K562 (cell line): ENCODE data around the gene XKR7. TPM values are rescaled to one million over a fixed set of nuclear protein-coding genes. Genes with fewer than 3 reads are reported as not detected.

Experiments used
- ATAC-seq: fragments of 200-7000 bp; cut with Tn5 transposase; 3 replicates; pipeline ENCODE4 v1.9.1; 2020; ENCODE audit warnings: moderate library complexity
- BruUV-seq: library from RNA; stranded (reverse); fragments of 400-500 nt; replicated peaks from 2 replicates; lab custom pipeline; 2021; lab: Mats Ljungman, UMichigan
- CTCF ChIA-PET: fragments of 300-600 bp; formaldehyde crosslinking; extraction: SDS; loops from one replicate; lab custom pipeline; 2021; ENCODE audit warnings: low intra/inter-chr PET ratio; lab: Yijun Ruan, JAX
- POLR2A ChIA-PET: fragments of 300-600, 350-650 bp; sonication (Branson Sonifier 250); formaldehyde crosslinking; extraction: SDS; loops from one replicate; lab custom pipeline; 2021; ENCODE audit warnings: antibody characterized with exemption, inconsistent platforms; lab: Yijun Ruan, JAX
- DNase-seq, 4 experiments: peaks; one replicate each; pipeline versions ENCODE4 v3.0.0 to v3.0.0-alpha.2; 2011 to 2018; ENCODE audit warnings: low spot score in 3 of 4, mixed read lengths in 3 of 4; ENCODE audit errors: extremely low read depth in 1 of 4
- FAIRE-seq: peaks from 2 replicates; lab custom pipeline; 2011; peaks lifted over from hg19 to GRCh38; lab: Jason Lieb, UNC
- H2AFZ ChIP-seq: 2 replicates; pipeline ENCODE4 v1.6.0; 2011; ENCODE audit warnings: low read depth, low read length, control low read depth, inconsistent platforms
- H3K27ac ChIP-seq: fragments of 200-600 bp; 3 replicates; pipeline ENCODE4 v1.8.0; 2011; ENCODE audit warnings: low read depth, mild to moderate bottlenecking, control low read depth, inconsistent platforms, low read length, moderate library complexity, mixed read lengths; ENCODE audit errors: extremely low read depth
- H3K27me3 ChIP-seq, 2 experiments: fragments of 300-600 bp in 1 of 2; 2 replicates in 1 of 2; 3 replicates in 1 of 2; pipeline versions ENCODE4 v1.6.0 to v1.8.0; 2011; ENCODE audit warnings: inconsistent platforms in 2 of 2, low read length in 2 of 2, mild to moderate bottlenecking in 1 of 2, mixed read lengths in 1 of 2, moderate library complexity in 1 of 2; ENCODE audit not compliant: control insufficient read depth in 2 of 2, insufficient read depth in 2 of 2
- H3K36me3 ChIP-seq: fragments of 300-600 bp; 3 replicates; pipeline ENCODE4 v1.8.0; 2011; ENCODE audit warnings: mild to moderate bottlenecking, low read length, inconsistent platforms; ENCODE audit not compliant: control insufficient read depth, insufficient read depth
- H3K4me1 ChIP-seq, 2 experiments: fragments of 200-600 bp in 1 of 2; replicated peaks in 1 of 2; 2 replicates in 1 of 2; 3 replicates in 1 of 2; pipeline versions ENCODE4 v1.5.1 to v1.8.0; 2011; ENCODE audit warnings: inconsistent platforms in 2 of 2, low read length in 2 of 2, mild to moderate bottlenecking in 1 of 2, mixed read lengths in 1 of 2, moderate library complexity in 1 of 2; ENCODE audit not compliant: control insufficient read depth in 2 of 2, insufficient read depth in 2 of 2
- H3K4me2 ChIP-seq: 2 replicates; pipeline ENCODE4 v1.6.1; 2011; ENCODE audit warnings: low read length, control low read depth, inconsistent platforms, mixed read lengths; ENCODE audit not compliant: insufficient read depth
- H3K4me3 ChIP-seq: fragments of 200-600 bp; sonication (generic), shearing (Covaris generic); 2 replicates; pipeline ENCODE4 v1.5.1; 2016; ENCODE audit warnings: control low read depth, inconsistent platforms
- H3K79me2 ChIP-seq: fragments of 200-600 bp; 3 replicates; pipeline ENCODE4 v1.8.0; 2011; ENCODE audit warnings: low read length, inconsistent platforms; ENCODE audit not compliant: control insufficient read depth, insufficient read depth
- H3K9ac ChIP-seq, 2 experiments: 2 replicates each; pipeline versions ENCODE4 v1.6.0 to v1.6.1; 2011; ENCODE audit warnings: low read depth in 2 of 2, low read length in 2 of 2, control low read depth in 1 of 2, inconsistent platforms in 1 of 2, mild to moderate bottlenecking in 1 of 2, mixed read lengths in 1 of 2; ENCODE audit not compliant: insufficient read depth in 1 of 2
- H3K9me1 ChIP-seq: one replicate; pipeline ENCODE4 v1.6.0; 2011; ENCODE audit warnings: inconsistent platforms, mild to moderate bottlenecking, low read length, moderate library complexity; ENCODE audit not compliant: control insufficient read depth, insufficient read depth
- H3K9me3 ChIP-seq: replicated peaks from 2 replicates; pipeline ENCODE4 v1.5.1; 2011; ENCODE audit warnings: low read depth, low read length, inconsistent platforms; ENCODE audit not compliant: control insufficient read depth, insufficient read depth
- H4K20me1 ChIP-seq: replicated peaks from 2 replicates; pipeline ENCODE4 v1.6.1; 2011; ENCODE audit warnings: low read length, inconsistent platforms, mixed read lengths; ENCODE audit not compliant: control insufficient read depth, insufficient read depth
- MTF1 ChIP-seq: fragments of 250-450 bp; sonication (Bioruptor Pico); IDR thresholded peaks from 2 replicates; pipeline ENCODE4 v1.9.0; 2021; ENCODE audit warnings: moderate library complexity, mild to moderate bottlenecking, inconsistent platforms, borderline replicate concordance
- NCOA6 ChIP-seq: fragments of 450-650 bp; IDR thresholded peaks from 2 replicates; pipeline ENCODE4 v1.6.1; 2017; ENCODE audit warnings: mild to moderate bottlenecking
- NR3C1 ChIP-seq: sonication (generic); formaldehyde crosslinking; IDR thresholded peaks from 2 replicates; pipeline ENCODE4 v1.8.1; 2022; ENCODE audit warnings: missing genetic modification reagents
- ZNF143 ChIP-seq: sonication (generic); formaldehyde crosslinking; IDR thresholded peaks from 2 replicates; pipeline ENCODE4 v1.9.0; 2022; ENCODE audit warnings: mild to moderate bottlenecking, missing genetic modification reagents
- ZNF347 ChIP-seq: fragments of 450-650 bp; formaldehyde crosslinking; IDR thresholded peaks from 2 replicates; pipeline ENCODE4 v1.4.0; 2020; ENCODE audit warnings: low read depth, mild to moderate bottlenecking, moderate library complexity
- WGBS: fragments of 100-300 bp; shearing (Covaris generic); methylation state at CpG from one replicate; pipeline ENCODE4 v1.1.6; 2016; ENCODE audit warnings: low coverage, mixed read lengths; ENCODE audit not compliant: insufficient coverage; ENCODE audit errors: missing lambda C conversion rate; 5-methylcytosine and 5-hydroxymethylcytosine counted together
- in situ Hi-C: fragments of 300-500 bp; cut with MboI; formaldehyde crosslinking; loops from 4 replicates; pipeline ENCODE4 v1.15.0; 2018; ENCODE audit warnings: inconsistent platforms, mixed read lengths
- intact Hi-C: fragments of 100-400 bp; cut with micrococcal nuclease; formaldehyde crosslinking; loops from 2 replicates; pipeline ENCODE4 v1.14.2; 2022
- polyA plus RNA-seq, 8 experiments: library from polyadenylated mRNA; depleted of rRNA in 4 of 8; stranded (reverse) in 5 of 8; unstranded in 3 of 8; fragments of >200 nt; fragmentation: Nextera tagmentation in 2 of 8; fragmentation: Illumina TruSeq in 1 of 8; extraction: Ambion mirVana in 2 of 8; extraction: Trizol in 1 of 8; gene quantifications; 2 replicates each; pipeline versions ENCODE4 v1.2.1 to v1.2.3, GENCODE V29; 2011 to 2014; ENCODE audit warnings: inconsistent platforms in 1 of 8, missing spikeins in 1 of 8
- total RNA-seq, 7 experiments: library from RNA; depleted of rRNA in 6 of 7; stranded (reverse); fragments of >200 nt in 6 of 7; fragmentation: Illumina TruSeq in 2 of 7; extraction: Trizol in 2 of 7; gene quantifications; 2 replicates each; pipeline versions ENCODE4 v1.2.1 to v1.2.3, GENCODE V29; 2011 to 2021; ENCODE audit warnings: low replicate concordance in 1 of 7
- TF ChIP-seq, protein P1 (sequence below): fragments of 450-650 bp; formaldehyde crosslinking; conservative IDR thresholded peaks from 2 replicates; pipeline ENCODE4 v1.4.0; 2022; ENCODE audit warnings: mild to moderate bottlenecking, missing genetic modification characterization
- TF ChIP-seq, protein P2 (sequence below): conservative IDR thresholded peaks from 2 replicates; pipeline ENCODE4 v1.6.1; 2011; ENCODE audit warnings: low read depth, mild to moderate bottlenecking, low read length; ENCODE audit not compliant: control insufficient read depth
- TF ChIP-seq, protein P3 (sequence below): sonication (generic); formaldehyde crosslinking; IDR thresholded peaks from 2 replicates; pipeline ENCODE4 v1.8.1; 2022; ENCODE audit warnings: missing genetic modification reagents

XKR7 gene
- total and polyA plus RNA-seq, 9 of the 15 experiments (the other 6 are each of a cell fraction or from before 2014, with no cell fraction given), result 0.02 TPM; not detected in 8

DNA sequence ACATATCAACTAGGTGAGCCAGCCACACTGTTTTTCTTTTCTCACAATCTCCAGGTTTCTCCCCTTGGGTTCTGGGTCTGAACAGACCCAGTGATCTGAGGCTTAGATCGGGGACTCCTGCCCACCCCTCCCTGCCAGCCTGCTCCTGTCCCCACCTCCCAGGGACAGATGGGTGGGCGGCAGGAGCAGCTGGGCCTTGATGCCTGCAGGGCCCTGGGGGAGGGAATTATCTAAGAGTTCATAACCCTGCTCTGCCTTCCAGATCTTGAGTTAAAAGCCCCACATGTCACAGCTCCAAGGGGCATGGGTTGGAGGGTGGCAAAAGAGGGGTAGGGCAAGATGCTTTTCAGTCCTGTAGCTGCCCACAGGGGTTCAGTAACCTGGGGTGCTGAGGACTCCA lies 5.2 kb upstream of the XKR7 start (continued):
- TF ChIP-seq, protein P1, sequence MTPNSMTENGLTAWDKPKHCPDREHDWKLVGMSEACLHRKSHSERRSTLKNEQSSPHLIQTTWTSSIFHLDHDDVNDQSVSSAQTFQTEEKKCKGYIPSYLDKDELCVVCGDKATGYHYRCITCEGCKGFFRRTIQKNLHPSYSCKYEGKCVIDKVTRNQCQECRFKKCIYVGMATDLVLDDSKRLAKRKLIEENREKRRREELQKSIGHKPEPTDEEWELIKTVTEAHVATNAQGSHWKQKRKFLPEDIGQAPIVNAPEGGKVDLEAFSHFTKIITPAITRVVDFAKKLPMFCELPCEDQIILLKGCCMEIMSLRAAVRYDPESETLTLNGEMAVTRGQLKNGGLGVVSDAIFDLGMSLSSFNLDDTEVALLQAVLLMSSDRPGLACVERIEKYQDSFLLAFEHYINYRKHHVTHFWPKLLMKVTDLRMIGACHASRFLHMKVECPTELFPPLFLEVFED (CRISPR knock-in tag), result no peak
- TF ChIP-seq, all 486 proteins: peak for 0

DNA sequence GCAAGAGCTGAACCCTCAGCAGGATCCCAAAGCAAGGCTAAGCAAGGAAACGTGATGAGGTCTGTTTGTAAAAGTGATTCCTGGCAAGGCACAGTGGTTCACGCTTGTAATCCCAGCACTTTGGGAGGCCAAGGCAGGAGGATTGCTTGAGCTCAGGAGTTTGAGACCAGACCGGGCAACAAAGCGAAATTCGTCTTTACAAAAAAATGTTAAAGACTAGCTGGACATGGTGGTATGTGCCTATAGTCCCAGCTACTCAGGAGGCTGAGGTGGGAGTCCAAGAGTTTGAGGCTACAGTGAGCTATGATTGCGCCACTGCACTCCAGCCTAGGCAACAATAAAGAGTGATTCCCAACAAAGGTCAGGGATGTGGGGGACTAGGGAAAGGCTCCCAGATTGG lies 4.1 kb upstream of the XKR7 start:
- FAIRE-seq, result no peak
- TF ChIP-seq, protein P2, sequence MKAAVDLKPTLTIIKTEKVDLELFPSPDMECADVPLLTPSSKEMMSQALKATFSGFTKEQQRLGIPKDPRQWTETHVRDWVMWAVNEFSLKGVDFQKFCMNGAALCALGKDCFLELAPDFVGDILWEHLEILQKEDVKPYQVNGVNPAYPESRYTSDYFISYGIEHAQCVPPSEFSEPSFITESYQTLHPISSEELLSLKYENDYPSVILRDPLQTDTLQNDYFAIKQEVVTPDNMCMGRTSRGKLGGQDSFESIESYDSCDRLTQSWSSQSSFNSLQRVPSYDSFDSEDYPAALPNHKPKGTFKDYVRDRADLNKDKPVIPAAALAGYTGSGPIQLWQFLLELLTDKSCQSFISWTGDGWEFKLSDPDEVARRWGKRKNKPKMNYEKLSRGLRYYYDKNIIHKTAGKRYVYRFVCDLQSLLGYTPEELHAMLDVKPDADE, result no peak
- TF ChIP-seq NCOA6 (no peak), MTF1 (CRISPR knock-in tag) (no peak), ZNF143 (CRISPR knock-in tag) (no peak), ZNF347 (CRISPR knock-in tag) (no peak), NR3C1 (CRISPR knock-in tag) (no peak)
- TF ChIP-seq, protein P3, sequence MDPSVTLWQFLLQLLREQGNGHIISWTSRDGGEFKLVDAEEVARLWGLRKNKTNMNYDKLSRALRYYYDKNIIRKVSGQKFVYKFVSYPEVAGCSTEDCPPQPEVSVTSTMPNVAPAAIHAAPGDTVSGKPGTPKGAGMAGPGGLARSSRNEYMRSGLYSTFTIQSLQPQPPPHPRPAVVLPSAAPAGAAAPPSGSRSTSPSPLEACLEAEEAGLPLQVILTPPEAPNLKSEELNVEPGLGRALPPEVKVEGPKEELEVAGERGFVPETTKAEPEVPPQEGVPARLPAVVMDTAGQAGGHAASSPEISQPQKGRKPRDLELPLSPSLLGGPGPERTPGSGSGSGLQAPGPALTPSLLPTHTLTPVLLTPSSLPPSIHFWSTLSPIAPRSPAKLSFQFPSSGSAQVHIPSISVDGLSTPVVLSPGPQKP (CRISPR knock-in tag), result no peak
- H2AFZ ChIP-seq, result no peak overlapping the region
- ChIA-PET CTCF (no interaction called here), POLR2A (interaction anchor here (0.7 to 1.6 kb wide), 3 partner anchors 12 to 113 kb away, joined by 3 to 11 read pairs (median 4); partner anchors contain the start of gene PDRG1)
- peaks cover 5% of the 10 kb centered on the region for H4K20me1 ChIP-seq
- H3K4me1 ChIP-seq, result peaks cover 0 to 11% of the 10 kb centered on the region in 2 experiments; a peak in 2 of 5 replicates
- ATAC-seq, result no peak
- H3K4me3 ChIP-seq, result no peak overlapping the region
- H3K27me3 ChIP-seq, result peaks cover 18 to 25% of the 10 kb centered on the region in 2 experiments
- H3K9ac ChIP-seq, result no peak overlapping the region
- no peaks in the 10 kb centered on the region for H3K79me2 ChIP-seq
- intact Hi-C loops (no loop called here), in situ Hi-C loops (no loop called here)
- DNase-seq, result no peak
- H3K36me3 ChIP-seq, result no peaks in the 10 kb centered on the region
- no peaks in the 10 kb centered on the region for H3K9me3 ChIP-seq
- no peak overlapping the region for H3K27ac ChIP-seq
- no peak overlapping the region for H3K4me2 ChIP-seq
- WGBS, result 0% methylated on average over 6 of the region's 6 CpGs
- BruUV-seq, result no TSS peak
- H3K9me1 ChIP-seq, result no peaks in the 10 kb centered on the region
